GM23338 (cell line): Measurements from ENCODE around the gene MVB12B. TPM values are rescaled to one million over a fixed set of nuclear protein-coding genes. Genes with fewer than 3 reads are reported as not detected.

Source experiments
- ATAC-seq: fragments of 200-7000 bp; cut with Tn5 transposase; 3 replicates; pipeline ENCODE4 v1.9.1; 2020
- DNase-seq: peaks from one replicate; pipeline ENCODE4 v3.0.0-alpha.2; 2015; ENCODE audit warnings: low spot score
- H2AFZ ChIP-seq: fragments of 200-600 bp; sonication (generic); 2 replicates; pipeline ENCODE4 v1.8.0; 2016; ENCODE audit warnings: antibody characterized with exemption, mild to moderate bottlenecking, moderate library complexity
- H3F3A ChIP-seq: fragments of 200-600 bp; sonication (generic); replicated peaks from 2 replicates; pipeline ENCODE4 v1.8.0; 2017; ENCODE audit warnings: antibody characterized with exemption, mixed run types, low read depth
- H3K27ac ChIP-seq: fragments of 200-600 bp; sonication (generic); 2 replicates; pipeline ENCODE4 v1.6.1; 2016; ENCODE audit warnings: low read depth
- H3K27me3 ChIP-seq: fragments of 200-600 bp; sonication (generic); 2 replicates; pipeline ENCODE4 v1.8.0; 2016; ENCODE audit warnings: mild to moderate bottlenecking, mixed run types, moderate library complexity; ENCODE audit not compliant: insufficient read depth
- H3K36me3 ChIP-seq: fragments of 200-600 bp; sonication (generic); 2 replicates; pipeline ENCODE4 v1.8.0; 2016; ENCODE audit warnings: mild to moderate bottlenecking; ENCODE audit not compliant: insufficient read depth
- H3K4me1 ChIP-seq: fragments of 200-600 bp; sonication (generic); 2 replicates; pipeline ENCODE4 v1.8.0; 2016; ENCODE audit warnings: mild to moderate bottlenecking, moderate library complexity; ENCODE audit not compliant: insufficient read depth
- H3K4me2 ChIP-seq: fragments of 200-600 bp; sonication (generic); 2 replicates; pipeline ENCODE4 v1.7.1; 2017; ENCODE audit warnings: mixed run types
- H3K4me3 ChIP-seq: fragments of 200-600 bp; sonication (generic); 2 replicates; pipeline ENCODE4 v1.6.1; 2016; ENCODE audit warnings: mixed run types
- H3K79me2 ChIP-seq: fragments of 200-600 bp; sonication (generic); replicated peaks from 2 replicates; pipeline ENCODE4 v1.8.0; 2017; ENCODE audit warnings: mild to moderate bottlenecking; ENCODE audit not compliant: insufficient read depth
- H3K9me2 ChIP-seq: fragments of 200-600 bp; sonication (generic); 2 replicates; pipeline ENCODE4 v1.8.0; 2017; ENCODE audit not compliant: insufficient read depth
- H4K20me1 ChIP-seq: fragments of 200-600 bp; sonication (generic); replicated peaks from 2 replicates; pipeline ENCODE4 v1.8.0; 2017; ENCODE audit warnings: mild to moderate bottlenecking; ENCODE audit not compliant: insufficient read depth
- H3K27ac Mint-ChIP-seq: 2 replicates; pipeline ENCODE4 v1.8.0; 2020; ENCODE audit warnings: inconsistent platforms, mild to moderate bottlenecking, moderate library complexity, mixed read lengths
- H3K27me3 Mint-ChIP-seq: 3 replicates; pipeline ENCODE4 v1.8.0; 2022; ENCODE audit warnings: low read depth, mild to moderate bottlenecking, moderate library complexity, mixed read lengths, inconsistent platforms; ENCODE audit not compliant: insufficient read depth, poor library complexity
- H3K36me3 Mint-ChIP-seq: 3 replicates; pipeline ENCODE4 v1.8.0; 2021; ENCODE audit warnings: low read depth, mild to moderate bottlenecking, inconsistent platforms, moderate library complexity, mixed read lengths
- H3K4me1 Mint-ChIP-seq: 3 replicates; pipeline ENCODE4 v1.8.0; 2020; ENCODE audit warnings: mild to moderate bottlenecking, inconsistent platforms, mixed read lengths
- H3K4me3 Mint-ChIP-seq: 3 replicates; pipeline ENCODE4 v1.8.0; 2021; ENCODE audit warnings: moderate library complexity, mild to moderate bottlenecking, inconsistent platforms, mixed read lengths
- H3K9me3 Mint-ChIP-seq: 3 replicates; pipeline ENCODE4 v1.8.0; 2020; ENCODE audit warnings: moderate library complexity, mild to moderate bottlenecking, inconsistent platforms, mixed read lengths
- CREB1 ChIP-seq: fragments of 250-450 bp; sonication (Bioruptor Pico); IDR thresholded peaks from 2 replicates; pipeline ENCODE4 v1.5.0; 2020; ENCODE audit warnings: low read depth, mild to moderate bottlenecking, moderate library complexity
- CTCF ChIP-seq, 2 experiments: fragments of 200-600 bp in 1 of 2; sonication (generic) in 1 of 2; conservative IDR thresholded peaks; 2 replicates each; pipeline versions ENCODE4 v1.5.1 to v1.6.1; 2016 to 2017; ENCODE audit warnings: antibody characterized with exemption in 2 of 2, low read depth in 2 of 2, mild to moderate bottlenecking in 2 of 2, moderate library complexity in 1 of 2
- ETS1 ChIP-seq: IDR thresholded peaks from 2 replicates; pipeline ENCODE4 v1.6.1; 2016; ENCODE audit warnings: antibody characterized with exemption
- EZH2 ChIP-seq: fragments of 200-600 bp; sonication (generic); IDR thresholded peaks from one replicate; pipeline ENCODE4 v1.8.0; 2017; ENCODE audit warnings: antibody characterized with exemption, mild to moderate bottlenecking, low read depth; ENCODE audit not compliant: unreplicated experiment
- EZH2phosphoT487 ChIP-seq: fragments of 200-600 bp; sonication (generic); IDR thresholded peaks from one replicate; pipeline ENCODE4 v1.8.1; 2018; ENCODE audit warnings: antibody characterized with exemption; ENCODE audit not compliant: unreplicated experiment
- JUNB ChIP-seq: IDR thresholded peaks from one replicate; pipeline ENCODE4 v1.6.1; 2016; ENCODE audit warnings: antibody characterized with exemption; ENCODE audit not compliant: unreplicated experiment
- NANOG ChIP-seq: IDR thresholded peaks from 2 replicates; pipeline ENCODE4 v1.6.1; 2016; ENCODE audit warnings: antibody characterized with exemption, borderline replicate concordance
- POLR2AphosphoS5 ChIP-seq: IDR thresholded peaks from 2 replicates; pipeline ENCODE4 v1.6.1; 2016; ENCODE audit warnings: antibody characterized with exemption, low read depth
- REST ChIP-seq: IDR thresholded peaks from one replicate; pipeline ENCODE4 v1.6.1; 2018; ENCODE audit warnings: antibody characterized with exemption; ENCODE audit not compliant: unreplicated experiment
- STAT1 ChIP-seq: IDR thresholded peaks from one replicate; pipeline ENCODE4 v1.6.1; 2016; ENCODE audit warnings: antibody characterized with exemption; ENCODE audit not compliant: unreplicated experiment
- ZNF114 ChIP-seq: fragments of 250-450 bp; sonication (Bioruptor Pico); IDR thresholded peaks from 2 replicates; pipeline ENCODE4 v1.5.0; 2020; ENCODE audit warnings: mild to moderate bottlenecking, moderate library complexity
- ZNF331 ChIP-seq: fragments of 250-450 bp; sonication (Bioruptor Pico); IDR thresholded peaks from 2 replicates; pipeline ENCODE4 v1.5.0; 2020; ENCODE audit warnings: low read depth, mild to moderate bottlenecking, moderate library complexity
- ZNF462 ChIP-seq: fragments of 250-450 bp; sonication (Bioruptor Pico); IDR thresholded peaks from 2 replicates; pipeline ENCODE4 v1.5.0; 2020; ENCODE audit warnings: mild to moderate bottlenecking, moderate library complexity
- polyA plus RNA-seq: library from polyadenylated mRNA; unstranded; fragments of >200 nt; fragmentation: Nextera tagmentation; extraction: Ambion mirVana; gene quantifications from 2 replicates; pipeline ENCODE4 v1.2.1, GENCODE V29; 2016
- total RNA-seq: library from RNA; depleted of rRNA; stranded (reverse); fragments of >200 nt; shearing (Covaris generic); gene quantifications from 2 replicates; pipeline ENCODE4 v1.2.3, GENCODE V29; 2014

The MVB12B gene
- total and polyA plus RNA-seq, 2 experiments from 2014 or later = 1.9 to 6.6 TPM

- Histone ChIP-seq H3K36me3 (no peaks in the 10 kb centered on the region), H3F3A (no peaks in the 10 kb centered on the region), H3K27ac (no peak overlapping the region), H3K79me2 (no peaks in the 10 kb centered on the region), H3K4me1 (no peaks in the 10 kb centered on the region), H4K20me1 (no peaks in the 10 kb centered on the region), H2AFZ (no peak overlapping the region), H3K27me3 (no peaks in the 10 kb centered on the region), H3K9me2 (no peaks in the 10 kb centered on the region), H3K4me3 (no peak overlapping the region), H3K4me2 (no peak overlapping the region)
- H3K27ac Mint-ChIP-seq = no peak overlapping the region
- H3K4me3 Mint-ChIP-seq = no peak overlapping the region
- no peaks in the 10 kb centered on the region for H3K9me3 Mint-ChIP-seq
- no peaks in the 10 kb centered on the region for H3K36me3 Mint-ChIP-seq
- H3K4me1 Mint-ChIP-seq = no peaks in the 10 kb centered on the region; the same call in 2 of the 3 replicates
- no peak for ATAC-seq
- H3K27me3 Mint-ChIP-seq = peaks cover 2% of the 10 kb centered on the region
- no peak for DNase-seq
- TF ChIP-seq EZH2phosphoT487 (no peak), NANOG (no peak), STAT1 (no peak), EZH2 (no peak), CTCF (conservative IDR thresholded peaks at IDR 0.05; ENCODE audit: low read depth in 2 of 2) (no peak), POLR2AphosphoS5 (no peak), ETS1 (no peak), CREB1 (no peak), ZNF462 (CRISPR knock-in tag) (no peak), REST (no peak), JUNB (no peak), ZNF114 (CRISPR knock-in tag) (no peak), ZNF331 (CRISPR knock-in tag) (no peak)
These were observed 31.5 kb upstream of the MVB12B start for GRCh38 chr9:126295082-126295477.
